NOMO-1 treated with dmso at 0.1 percent for 144 hours (cell line): ENCODE measurements around the gene NREP.
A peak's percentile ranks its signal among the peaks of the same experiment; 100 is the strongest.
"Not testable (repeated sequence)": the region's sequence is repeated elsewhere in the genome, so short reads cannot be mapped to it uniquely, and the experiment has no call there.

Experiments
- DNase-seq: peaks from one replicate; lab custom pipeline; 2025; ENCODE audit not compliant: unreplicated experiment; lab: John Stamatoyannopoulos, UW

The NREP gene

GRCh38 chr5:111741278-111741677, 15.7 kb downstream of the NREP start:
- no peak for DNase-seq

GRCh38 chr5:111739416-111739815, 17.6 kb downstream of the NREP start:
- no peak for DNase-seq

GRCh38 chr5:111738118-111738517, 18.9 kb downstream of the NREP start:
- no peak for DNase-seq

- no peak for DNase-seq
These were observed 19.3 kb downstream of the NREP start for GRCh38 chr5:111737716-111738115.

DNA sequence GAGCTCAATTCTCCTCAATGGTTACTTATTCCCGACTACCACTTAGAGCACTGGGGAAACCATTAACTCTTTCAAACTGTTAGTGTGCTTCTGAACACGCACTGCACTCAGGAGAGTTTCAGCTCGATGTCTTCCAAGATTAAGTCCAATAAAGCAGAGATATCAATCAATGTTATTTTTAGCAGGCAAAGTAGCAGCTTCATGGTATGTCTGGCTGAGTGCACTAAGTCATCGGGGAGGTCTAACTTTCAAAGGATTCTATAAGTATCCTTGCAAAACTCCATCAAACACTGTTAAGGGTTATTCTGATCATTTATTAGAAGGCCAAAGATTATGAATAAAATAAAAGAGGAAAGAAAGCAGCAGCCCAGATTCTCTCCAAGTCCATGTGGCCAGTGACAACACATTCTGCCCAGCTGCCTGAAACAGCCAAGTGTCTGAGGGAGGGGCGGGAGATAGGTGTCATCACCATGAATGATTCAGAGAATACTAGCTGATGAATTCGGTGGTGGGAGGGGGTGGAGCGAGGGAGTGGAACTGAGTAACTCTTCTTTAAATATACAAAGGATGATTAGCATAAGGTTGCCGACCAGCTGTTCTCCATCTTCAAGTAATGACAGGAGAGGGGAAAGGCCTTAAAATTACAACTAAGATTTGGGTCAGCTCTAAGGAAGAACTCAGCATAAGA, 21.3 kb downstream of the NREP start:
- no peak for DNase-seq

DNA sequence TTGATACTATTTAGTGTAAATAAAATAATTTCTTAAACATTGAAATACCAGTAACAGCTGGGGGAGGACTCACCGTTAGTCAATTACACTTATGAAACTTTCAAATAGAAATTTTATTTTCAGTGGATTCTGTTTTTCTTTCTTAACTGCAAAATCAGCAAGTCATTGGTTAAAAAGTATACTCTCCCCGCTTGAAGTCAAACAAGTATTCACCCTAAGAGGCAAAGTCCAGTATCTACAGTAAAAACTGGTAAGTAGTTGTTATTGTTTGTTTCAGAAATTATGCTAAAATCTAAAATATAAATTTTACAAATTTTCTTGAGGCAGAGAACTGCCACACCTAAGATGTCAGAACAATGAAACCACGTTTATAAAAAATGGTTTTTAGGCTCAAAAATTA, 22.4 kb downstream of the NREP start:
- no peak for DNase-seq

GRCh38 chr5:111734013-111734412, 23.0 kb downstream of the NREP start:
- DNase-seq = no peak

DNA sequence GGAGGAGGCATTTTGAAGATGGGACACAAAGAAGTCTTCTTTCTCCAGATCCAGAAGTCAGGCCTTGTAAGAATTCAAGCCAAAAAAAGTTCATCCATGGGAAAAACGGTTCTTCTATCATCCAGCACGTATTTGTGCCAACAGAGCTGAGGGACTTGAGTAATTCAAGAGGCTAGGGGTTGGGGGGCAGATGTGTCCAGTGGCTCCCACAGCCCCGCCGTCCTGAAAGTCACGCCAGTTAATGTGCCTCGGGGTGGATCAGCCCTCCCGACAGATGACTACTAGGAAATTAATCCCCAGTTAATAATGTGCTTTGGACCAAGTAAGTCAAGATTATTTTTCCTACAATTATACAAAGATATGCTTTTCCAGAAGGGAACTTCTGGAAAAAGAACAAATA, 23.4 kb downstream of the NREP start:
- no peak for DNase-seq

GRCh38 chr5:111731638-111732037, 25.4 kb downstream of the NREP start:
- DNase-seq = no peak

DNA sequence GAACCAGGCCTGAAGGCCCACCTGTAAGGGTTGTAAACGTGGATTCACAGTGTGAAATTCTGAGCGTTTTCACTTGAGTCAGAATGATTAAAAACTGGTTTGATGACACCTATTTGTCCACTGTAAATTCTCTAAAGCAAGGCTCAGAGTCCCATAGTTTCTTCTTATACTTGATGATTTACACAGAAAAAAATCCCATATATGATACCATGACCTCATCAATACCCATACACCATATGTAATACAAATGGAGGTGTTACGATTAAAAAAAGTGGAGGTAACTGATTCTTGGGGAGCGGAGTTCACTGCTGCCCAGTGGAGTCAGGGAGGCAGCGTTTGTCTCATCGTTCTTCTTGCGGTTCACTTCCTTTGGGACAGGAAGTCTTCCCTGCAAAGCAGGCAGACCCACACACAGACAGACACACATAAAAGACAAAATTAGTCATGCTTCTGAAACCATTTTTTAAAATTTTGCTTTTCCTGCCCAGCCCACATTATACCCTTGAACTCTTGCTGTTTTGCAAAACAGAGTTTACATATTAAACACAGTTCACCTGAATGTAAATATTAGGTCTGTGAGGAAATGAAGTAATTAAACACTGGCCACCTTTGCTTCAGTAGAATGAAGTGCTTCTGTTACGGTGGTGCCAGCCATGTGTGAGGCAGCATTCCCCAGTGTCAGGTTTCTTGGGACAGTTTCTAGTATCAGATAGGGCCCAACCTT, 26.2 kb downstream of the NREP start:
- no peak for DNase-seq

DNA sequence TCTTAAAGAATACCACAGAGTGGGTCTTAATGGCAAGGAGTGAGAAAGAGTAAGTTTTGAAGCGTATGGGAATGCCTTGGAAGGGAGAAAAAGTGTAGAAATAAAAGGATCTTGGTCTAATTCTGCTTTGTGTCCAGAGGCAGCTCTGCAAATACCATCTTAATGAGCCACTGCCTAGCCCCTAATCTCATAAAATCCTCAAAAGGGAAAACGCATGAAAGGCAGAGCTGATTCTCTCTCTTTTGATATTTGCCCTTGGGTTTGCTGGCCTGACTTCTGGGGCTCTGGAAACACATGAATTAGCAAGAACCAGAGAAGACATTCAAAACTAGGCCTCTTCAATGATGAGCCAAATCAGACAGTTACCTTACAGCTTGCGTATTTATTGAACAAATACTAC, 28.1 kb downstream of the NREP start:
- DNase-seq = no peak

DNA sequence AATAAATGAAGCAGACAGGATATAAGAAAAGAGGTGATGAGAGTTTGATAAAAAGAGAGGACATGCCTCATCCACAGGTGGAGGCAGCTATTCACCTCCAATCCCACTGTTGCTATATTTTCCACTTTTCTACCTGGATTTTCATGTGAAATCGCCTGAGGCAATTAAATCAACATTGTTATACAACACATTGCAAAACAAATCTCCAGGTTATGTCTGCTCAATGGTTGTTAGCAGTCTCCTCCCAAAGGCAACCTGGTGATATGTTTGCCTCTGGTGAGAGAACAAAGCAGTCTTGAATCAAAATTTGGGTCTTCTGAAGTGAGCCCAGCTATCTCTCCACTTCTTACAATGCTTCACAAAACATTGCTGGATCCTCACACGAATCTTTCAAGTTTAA, 30.0 kb downstream of the NREP start:
- DNase-seq = no peak

GRCh38 chr5:111722140-111722539, 34.9 kb downstream of the NREP start:
- DNase-seq = no peak

GRCh38 chr5:111720333-111720890, 36.6 kb downstream of the NREP start:
- no peak for DNase-seq

DNA sequence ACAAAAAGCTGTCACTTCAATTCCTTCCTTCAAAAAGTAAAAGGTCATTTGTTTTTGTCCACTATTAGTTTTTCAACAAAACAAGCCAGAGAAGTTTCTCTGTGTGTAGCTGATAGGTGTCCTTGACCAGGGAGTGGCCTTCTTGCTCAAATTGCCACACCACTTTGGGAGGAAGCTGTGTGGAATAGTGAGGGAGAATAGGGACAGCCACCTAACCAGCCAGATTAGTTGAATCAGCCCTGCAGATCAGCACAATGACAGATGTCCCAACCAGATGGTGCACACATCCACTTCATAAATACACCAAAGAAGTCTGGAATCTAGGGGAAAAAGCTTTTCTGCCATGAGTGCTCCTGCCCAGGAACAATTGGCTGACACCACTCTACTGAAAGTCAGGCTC, 37.2 kb downstream of the NREP start:
- DNase-seq = no peak

- DNase-seq = not testable (repeated sequence)
These were observed 40.2 kb downstream of the NREP start for GRCh38 chr5:111716789-111717188.

GRCh38 chr5:111707630-111708164, 49.3 kb downstream of the NREP start:
- DNase-seq = no peak

DNA sequence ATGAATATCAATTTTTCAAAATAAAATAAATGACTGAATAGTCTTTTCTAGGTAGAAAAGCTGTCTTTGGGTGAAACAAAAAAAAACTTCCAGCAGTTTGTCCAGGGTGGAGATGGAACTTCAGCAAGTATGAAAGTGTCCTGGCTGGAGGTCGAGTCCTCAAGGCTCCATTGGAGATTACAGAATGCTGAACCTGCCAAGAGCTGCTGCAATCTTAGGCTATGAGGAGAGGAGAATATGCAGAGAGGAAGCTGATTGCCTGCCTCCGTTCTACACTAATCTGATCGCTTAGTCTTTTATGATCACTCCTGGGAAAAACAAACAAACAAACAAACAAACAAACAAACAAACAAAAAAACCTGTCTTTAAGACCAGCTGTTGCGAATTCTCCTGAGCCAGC, 50.6 kb downstream of the NREP start:
- no peak for DNase-seq

GRCh38 chr5:111704452-111705085, 52.4 kb downstream of the NREP start:
- DNase-seq = no peak

DNA sequence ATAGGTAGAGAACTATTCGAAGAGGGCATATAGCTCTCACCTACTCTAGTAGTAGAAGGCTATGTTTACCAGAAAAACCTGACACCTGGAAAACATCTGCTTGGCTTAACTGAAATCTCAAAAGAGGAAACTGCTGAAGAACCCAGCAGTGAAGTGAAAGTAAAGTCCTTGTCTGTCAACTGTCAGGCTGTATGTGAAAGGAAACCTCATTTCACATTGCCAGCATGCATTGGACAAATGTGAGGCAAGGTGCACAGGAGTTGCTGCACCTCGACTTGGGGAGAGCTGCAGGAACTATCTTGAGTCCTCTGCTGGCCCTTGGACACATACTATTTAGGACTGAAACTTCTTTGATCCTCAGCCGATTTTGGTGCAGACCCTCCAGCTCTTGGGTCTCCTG, 53.3 kb downstream of the NREP start:
- peak; percentile 64 for DNase-seq

DNA sequence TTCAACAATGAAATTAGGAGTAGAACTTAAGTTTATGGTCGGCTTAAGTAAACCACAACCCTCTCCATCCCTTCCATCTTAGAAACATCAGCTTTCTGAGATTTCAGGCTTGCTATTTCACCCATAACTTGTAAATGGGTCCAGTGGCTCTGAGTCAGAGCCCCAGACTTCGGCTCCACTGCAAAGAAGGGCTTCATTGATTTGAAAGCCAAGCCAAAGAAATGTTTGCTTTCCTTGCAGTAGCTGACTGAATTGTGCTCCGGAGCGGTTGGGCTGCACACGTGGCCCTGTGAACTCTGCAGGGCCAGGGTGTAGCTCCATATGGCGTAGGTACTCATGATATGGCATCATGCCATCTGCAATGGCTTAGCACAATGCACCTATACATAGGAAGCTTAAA, 57.0 kb downstream of the NREP start:
- DNase-seq = no peak

DNA sequence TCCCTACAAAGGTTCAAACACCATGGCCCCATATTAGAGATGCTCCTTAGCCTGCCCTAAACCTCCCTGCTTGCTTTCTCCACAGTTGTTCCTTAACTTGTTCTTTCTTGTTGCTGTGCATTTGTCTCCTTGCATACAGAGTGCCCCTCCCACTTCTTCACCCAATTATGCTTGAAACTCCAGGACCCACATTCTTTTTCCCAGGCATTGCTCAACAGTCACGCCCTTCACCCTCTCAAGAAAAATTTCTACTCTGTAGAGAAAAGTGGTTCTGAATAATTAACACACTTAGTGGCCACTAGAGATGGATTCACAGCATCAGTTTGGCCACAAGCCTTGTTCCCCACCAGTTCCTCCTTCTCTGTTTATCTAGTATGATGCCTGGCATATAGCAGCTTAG, 57.7 kb downstream of the NREP start:
- DNase-seq = no peak
